ENCODE results near the gene EIF5A2.
A peak's percentile ranks its signal among the peaks of the same experiment; 100 is the strongest.
"Not testable (repeated sequence)": the region's sequence is repeated elsewhere in the genome, so short reads cannot be mapped to it uniquely, and the experiment has no call there.

EIF5A2 gene

DNA sequence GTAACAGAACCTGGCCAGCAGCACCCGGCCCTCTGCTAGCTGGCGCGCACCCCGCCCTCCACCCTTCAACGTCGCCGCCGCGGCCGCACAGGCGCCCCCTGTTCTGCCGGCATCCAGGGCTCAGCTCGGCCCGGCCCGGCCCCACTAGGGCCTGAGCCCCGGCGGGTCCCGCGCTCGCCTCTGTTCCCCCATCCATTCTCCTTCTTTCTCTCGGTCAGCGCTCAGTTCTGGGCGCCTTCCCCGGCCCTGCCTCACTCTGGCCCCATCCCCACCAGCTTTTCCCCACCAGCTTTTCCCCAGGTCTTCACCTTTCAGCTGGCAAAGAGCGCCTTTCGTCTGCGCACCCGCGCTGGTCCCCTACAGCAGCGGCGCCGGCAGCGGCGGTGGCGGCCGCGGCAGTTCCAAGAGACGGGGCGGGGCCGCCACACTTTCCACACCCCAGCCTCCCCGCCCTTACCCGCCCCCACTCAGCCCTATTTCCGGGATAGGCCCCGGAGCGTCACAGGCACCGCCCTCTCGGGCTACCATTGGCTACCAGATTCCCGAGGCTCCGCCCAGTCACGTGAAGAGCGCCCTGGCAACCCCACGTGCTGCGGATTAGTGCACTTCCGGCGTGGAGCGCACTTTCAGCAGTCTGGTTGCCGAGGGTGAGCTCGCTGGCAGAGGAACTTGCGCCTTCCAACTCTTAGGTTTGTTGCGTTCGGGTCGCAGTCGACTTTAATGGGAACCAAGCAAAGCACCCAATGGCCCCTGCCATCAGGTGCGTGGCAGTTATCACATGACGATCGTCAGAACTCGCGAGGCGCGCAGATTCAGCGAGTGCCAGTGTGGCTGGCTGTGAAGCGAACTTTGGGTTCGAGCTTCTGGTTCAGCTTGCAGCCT lies at the start of gene EIF5A2:
EIF5A2 (minus strand) TSS at position 403 of the 882 bp plus-strand sequence. CDS start 831 bp downstream, outside the sequence.
- DNase-seq: peak; percentile 99

- no peak for DNase-seq
Measured at GRCh38 chr3:170956647-170957046, 48.2 kb upstream of the EIF5A2 start.

DNA sequence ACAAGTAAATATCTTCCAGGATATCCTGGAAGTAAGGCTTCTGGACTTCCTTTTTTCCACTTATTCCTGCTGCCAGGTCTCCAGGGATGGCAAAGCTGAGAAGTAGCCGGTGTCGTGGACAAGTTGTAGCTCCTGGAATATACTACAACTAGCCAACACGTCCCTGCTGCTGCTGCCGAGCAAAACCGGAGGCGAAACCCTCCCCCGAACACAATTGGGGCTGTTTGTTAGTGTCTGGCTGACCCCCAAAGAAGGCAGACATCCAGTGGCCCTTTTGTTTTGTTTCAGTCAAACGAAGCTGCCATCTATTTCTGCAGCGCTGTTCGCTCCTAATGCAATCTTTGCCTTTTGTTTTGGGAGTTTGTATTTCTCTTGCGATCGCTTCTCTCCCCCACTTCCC lies 45.3 kb upstream of the EIF5A2 start:
- no peak for DNase-seq

DNA sequence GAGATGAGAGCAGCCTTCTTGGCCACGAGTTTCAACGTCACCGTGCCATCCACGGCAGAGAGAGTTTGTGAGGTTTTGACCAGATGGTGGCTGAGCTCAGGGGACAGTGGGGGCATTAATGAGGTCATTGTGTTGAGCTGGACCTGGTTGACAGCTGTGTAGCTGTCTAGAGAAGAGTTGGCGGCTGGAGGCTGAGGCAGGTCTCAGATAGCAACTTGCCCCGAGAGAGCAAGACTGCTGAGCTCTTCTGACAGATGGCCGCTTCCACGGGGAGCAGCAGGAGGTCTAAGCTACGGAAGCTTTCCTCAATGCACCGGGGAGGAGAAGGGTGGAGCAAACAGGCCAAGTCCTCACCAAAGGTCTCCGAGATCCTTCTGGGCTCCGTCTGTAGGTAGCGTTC lies 44.8 kb upstream of the EIF5A2 start:
- DNase-seq: no peak

DNA sequence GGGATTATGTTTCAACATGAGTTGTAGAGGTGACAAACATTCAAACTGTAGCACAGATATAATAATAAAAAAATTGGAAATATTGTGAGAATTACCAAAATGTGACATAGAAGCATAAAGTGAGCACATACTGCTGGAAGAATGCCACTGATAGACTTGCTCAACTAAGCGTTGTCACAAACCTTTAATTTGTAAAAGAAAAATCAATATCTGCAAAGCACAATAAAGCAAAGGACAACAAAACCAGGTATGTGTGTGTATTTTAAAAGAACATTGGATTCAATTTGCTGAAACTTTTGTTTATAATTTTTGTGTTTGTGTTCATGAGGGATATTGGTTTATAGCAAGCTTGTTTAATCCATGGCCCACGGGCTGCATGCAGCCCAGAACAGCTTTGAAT lies 40.8 kb upstream of the EIF5A2 start:
- no peak for DNase-seq

GRCh38 chr3:170947018-170947769 lies 38.8 kb upstream of the EIF5A2 start:
- DNase-seq: no peak

DNA sequence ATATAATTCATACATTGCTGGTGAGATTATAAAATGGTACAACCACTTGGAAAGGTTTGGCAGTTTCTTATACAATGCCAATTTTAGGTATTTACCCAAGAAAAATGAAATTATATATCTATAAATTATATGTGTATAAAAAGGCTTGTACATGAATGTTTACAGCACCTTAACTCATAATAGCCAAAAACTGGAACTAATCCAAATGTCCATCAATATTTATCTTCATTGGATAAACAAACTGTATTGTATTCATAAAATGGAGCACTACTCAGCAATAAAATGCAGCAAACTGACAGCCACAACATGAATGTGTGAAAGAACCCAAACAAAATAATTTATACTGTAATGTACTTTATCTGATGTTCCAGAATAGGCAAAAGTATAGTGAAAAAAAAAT lies 33.6 kb upstream of the EIF5A2 start:
- no peak for DNase-seq

- no peak for DNase-seq
Measured at GRCh38 chr3:170941551-170941950, 33.1 kb upstream of the EIF5A2 start.

DNA sequence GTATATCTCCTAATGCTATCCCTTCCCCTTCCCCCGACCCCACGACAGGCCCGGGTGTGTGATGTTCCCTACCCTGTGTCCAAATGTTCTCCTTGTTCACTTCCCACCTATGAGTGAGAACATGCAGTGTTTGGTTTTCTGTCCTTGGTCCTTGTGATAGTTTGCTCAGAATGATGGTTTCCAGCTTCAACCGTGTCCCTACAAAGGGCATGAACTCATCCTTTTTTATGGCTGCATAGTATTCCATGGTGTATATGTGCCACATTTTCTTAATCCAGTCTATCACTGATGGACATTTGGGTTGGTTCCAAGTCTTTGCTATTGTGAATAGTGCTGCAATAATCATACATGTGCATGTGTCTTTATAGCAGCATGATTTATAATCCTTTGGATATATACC lies 24.6 kb upstream of the EIF5A2 start:
- DNase-seq: not testable (repeated sequence)

DNA sequence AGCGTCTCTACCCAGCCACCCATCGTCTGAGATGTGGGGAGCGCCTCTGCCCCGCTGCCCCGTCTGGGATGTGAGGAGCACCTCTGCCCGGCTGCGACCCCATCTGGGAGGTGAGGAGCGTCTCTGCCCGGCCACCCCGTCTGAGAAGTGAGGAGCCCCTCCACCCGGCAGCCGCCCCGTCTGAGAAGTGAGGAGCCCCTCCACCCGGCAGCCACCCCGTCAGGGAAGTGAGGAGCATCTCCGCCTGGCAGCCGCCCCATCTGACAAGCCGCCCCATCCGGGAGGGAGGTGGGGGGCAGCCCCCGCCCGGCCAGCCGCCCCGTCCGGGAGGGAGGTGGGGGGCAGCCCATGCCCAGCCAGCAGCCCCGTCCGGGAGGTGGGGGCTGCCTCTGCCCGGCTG lies 15.1 kb upstream of the EIF5A2 start:
- not testable (repeated sequence) for DNase-seq

GRCh38 chr3:170918715-170919114 lies 10.3 kb upstream of the EIF5A2 start:
- no peak for DNase-seq

GRCh38 chr3:170914690-170915089 lies 6.3 kb upstream of the EIF5A2 start:
- DNase-seq: no peak

DNA sequence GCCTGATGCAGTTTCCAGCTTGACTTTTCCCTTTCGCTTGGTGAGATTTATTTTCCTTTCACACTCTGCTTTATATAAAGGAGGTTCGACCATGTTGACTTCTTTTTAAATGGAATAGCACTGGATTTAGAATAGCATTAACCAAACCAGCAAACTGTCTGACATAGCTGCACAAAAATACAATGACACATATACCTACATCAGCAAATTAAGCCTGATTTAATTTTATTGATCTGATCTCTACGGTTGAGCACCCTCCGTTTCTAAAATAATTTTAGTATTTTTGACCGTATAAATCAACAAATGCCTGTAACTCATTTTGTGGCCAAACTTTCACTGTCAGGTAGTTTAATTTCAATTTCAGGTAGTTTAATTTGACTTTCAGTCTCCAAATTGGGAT lies 5.8 kb upstream of the EIF5A2 start:
- no peak for DNase-seq

DNA sequence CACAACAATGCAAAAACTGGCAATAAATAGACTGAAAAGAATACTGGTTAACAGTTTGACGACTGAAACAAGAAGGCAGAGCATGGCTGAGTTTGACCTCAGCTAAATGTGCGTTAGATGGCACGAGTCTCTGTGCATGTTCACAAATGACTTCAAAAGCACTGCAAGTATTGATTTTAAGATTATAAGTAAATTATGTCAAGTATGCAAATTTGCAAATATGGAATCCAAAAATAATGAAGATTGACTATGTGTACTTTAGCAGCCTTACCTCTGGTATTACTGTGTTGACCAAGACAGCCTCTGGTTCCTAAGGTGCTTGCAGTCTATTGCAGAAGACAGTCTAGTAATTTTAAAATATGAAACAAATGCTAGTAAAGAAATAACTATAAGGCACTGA lies 2.6 kb upstream of the EIF5A2 start:
- DNase-seq: no peak

DNA sequence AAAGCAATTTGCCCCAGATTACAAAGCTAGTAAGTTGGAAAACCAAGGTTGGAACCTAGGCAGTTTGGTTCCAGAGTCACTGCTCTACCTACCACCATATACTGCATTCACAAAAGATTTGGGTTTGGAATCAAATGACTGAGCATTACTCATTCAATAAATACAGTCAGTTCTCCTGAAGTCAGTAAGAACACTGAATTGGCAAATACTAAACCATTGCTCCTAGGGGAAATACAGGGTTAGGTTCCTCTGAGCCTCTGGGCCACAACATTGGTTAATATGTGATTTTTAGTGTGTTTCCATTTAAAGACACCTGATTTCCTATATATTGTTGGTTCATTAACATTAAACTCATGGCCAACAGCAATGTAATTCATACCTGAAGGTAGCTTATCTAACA lies 2.1 kb upstream of the EIF5A2 start:
- no peak for DNase-seq

- no peak for DNase-seq
Measured at GRCh38 chr3:170909129-170909903, 879 bp upstream of the EIF5A2 start.

DNA sequence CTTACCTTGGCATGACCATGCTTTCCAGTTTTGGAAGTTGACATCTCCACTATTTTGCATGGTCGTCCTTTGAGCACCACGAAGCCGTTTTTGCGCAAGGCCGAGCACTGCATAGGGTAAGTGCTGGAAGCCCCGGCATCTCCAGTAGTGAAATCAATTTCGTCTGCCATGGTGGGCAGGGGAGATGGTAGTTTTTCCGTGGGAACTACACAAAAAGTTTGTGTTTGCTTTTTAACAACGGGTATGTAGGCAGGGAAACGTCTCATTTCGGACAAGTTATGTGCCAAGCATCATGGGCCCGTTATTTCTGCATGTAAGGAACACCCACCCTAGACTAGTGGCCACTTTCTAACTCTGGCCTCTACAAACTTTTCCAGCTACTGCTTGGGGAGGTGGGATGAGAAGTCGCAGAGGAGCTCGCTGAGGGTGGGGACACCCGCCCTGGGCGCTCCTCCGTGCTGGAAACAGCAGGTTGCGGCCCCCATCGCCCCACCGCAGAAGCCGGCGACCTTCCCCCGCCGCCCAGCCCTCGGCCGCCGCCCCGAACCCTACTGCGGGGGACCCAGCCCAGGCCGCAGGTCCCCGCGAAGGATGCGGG lies 701 bp downstream of the EIF5A2 start:
- no peak for DNase-seq

DNA sequence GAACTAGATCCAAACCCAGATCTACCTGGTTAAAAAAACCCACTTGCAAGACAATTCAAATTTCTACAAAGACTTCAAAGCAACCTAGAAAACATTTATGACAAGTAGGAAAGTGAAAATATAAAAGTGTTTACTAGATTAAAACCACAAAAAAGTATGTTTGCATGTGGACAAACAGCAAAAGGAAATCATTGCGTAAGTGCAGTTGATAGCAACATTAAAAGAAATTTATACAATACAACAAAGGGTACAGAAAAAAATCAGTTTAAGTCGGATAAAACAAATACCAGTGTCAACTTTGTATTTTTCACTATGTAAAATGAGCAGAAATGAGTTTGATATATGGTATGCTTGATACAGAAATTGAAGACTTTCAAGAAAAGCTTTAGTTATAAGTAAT lies 2.6 kb downstream of the EIF5A2 start:
- DNase-seq: no peak

- no peak for DNase-seq
Measured at GRCh38 chr3:170903123-170903522, 5.3 kb downstream of the EIF5A2 start.

- DNase-seq: no peak
Measured at GRCh38 chr3:170899455-170899854, 9.0 kb downstream of the EIF5A2 start.

- DNase-seq: no peak
Measured at GRCh38 chr3:170897978-170898377, 10.5 kb downstream of the EIF5A2 start.

DNA sequence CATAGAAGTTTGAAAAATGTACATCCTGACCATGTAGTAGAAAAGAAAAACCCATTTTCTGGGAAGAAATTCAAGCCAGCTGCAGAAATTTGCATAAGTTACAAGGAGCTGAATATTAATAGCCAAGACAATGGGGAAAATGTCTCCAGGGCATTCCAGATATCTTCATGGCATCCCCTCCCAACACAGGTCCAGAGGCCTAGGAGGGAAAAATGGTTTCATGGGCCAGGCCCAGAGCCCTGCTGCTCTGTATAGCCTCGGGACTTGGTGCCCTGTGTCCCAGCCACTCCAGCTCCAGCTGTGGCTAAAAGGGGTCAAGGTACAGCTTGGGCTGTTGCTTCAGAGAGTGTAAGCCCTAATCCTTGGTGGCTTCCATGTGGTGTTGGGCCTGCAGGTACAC lies 11.2 kb downstream of the EIF5A2 start:
- not testable (repeated sequence) for DNase-seq

DNA sequence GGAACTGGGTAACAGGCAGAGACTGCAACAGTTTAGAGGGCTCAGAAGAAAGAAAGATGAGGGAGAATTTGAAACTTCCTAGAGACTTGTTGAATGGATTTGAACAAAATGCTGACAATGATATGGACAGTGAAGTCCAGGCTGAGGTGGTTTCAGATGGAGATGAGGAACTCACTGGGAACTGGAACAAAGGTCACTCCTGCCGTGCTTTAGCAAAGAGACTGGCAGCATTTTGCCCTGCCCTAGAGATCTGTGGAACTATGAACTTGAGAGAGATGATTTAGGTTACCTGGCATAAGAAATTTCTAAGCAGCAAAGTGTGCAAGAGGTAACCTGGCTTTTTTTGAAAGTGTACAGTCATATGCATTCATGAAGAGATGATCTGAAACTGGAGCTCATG lies 11.7 kb downstream of the EIF5A2 start:
- DNase-seq: no peak

Measured in NCI-H1436 (cell line).